GM12872 (cell line): Measurements from ENCODE around the gene HBZ.

Experiments
- CTCF ChIP-seq: IDR thresholded peaks from 3 replicates; pipeline ENCODE4 v1.5.1; 2011; ENCODE audit warnings: low read depth, mild to moderate bottlenecking, low read length, moderate library complexity; ENCODE audit not compliant: insufficient read depth

HBZ gene

GRCh38 chr16:125011-125410, 27.4 kb upstream of the HBZ start:
- no peak for TF ChIP-seq CTCF

GRCh38 chr16:129075-129474, 23.4 kb upstream of the HBZ start:
- TF ChIP-seq CTCF: no peak

DNA sequence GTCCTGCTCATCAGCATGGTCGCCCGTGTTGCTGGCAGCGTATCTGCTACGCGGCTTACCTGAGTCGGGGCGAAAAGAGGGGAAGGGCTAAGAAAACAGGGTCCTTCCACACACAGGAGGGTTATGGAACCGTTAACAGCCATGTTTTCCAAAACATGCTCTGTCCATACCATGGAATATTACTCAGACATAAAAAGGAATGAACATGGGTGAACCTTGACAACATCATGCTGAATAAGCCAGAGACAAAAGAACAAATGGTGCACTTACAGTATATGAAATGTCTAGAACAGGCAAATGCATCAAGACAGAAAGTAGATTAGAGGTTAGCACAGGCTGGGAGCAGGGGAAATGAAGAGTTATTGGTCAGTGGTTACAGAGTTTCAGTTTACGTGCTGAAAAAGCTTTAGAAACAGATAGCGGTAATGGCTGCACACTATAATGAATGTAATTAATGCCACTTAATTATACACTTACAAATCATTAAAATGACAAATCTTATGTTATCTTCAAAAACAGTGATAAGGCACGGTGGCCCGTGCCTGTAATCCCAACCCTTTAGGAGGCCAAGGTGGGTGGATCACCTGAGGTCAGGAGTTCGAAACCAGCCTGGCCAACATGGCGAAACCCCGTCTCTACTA, 21.8 kb upstream of the HBZ start:
- TF ChIP-seq CTCF: no peak

DNA sequence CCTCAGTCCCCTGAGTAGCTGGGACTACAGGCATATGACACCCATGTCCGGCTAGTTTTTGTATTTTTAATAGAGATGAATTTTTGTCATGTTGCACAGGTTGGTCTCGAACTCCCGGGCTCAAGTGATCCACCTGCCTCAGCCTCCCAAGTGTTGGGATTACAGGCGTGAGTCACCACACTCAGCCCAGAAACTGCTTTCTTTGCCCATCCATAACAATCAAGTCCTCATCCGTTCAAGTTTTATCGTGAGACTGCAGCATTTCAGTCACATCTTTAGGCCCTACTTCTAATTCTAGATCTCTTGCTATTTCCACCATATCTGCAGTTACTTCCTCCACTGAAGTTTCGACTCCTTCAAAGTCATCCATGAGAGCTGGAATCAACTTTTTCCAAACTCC, 20.3 kb upstream of the HBZ start:
- TF ChIP-seq CTCF: no peak

- no peak for TF ChIP-seq CTCF
Observed at GRCh38 chr16:133716-134115, 18.7 kb upstream of the HBZ start.

DNA sequence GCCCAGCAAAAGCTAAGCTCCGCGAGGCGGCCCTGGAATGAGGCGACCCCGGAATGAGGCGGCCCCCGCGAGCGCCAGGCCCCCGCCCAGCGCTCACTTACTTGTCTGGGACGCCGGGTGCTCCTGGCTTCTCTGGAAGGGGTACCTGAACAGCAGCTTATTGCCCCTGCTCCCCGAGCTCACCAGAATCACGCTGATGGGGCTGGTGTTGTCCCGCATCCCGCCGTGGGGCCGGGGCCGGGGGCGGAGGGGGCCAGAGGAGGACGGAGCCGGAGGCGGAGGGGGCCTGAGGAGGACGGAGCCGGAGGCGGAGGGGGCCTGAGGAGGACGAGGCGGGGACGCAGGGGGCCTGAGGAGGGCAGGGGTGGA, 14.4 kb upstream of the HBZ start:
- TF ChIP-seq CTCF: no peak

DNA sequence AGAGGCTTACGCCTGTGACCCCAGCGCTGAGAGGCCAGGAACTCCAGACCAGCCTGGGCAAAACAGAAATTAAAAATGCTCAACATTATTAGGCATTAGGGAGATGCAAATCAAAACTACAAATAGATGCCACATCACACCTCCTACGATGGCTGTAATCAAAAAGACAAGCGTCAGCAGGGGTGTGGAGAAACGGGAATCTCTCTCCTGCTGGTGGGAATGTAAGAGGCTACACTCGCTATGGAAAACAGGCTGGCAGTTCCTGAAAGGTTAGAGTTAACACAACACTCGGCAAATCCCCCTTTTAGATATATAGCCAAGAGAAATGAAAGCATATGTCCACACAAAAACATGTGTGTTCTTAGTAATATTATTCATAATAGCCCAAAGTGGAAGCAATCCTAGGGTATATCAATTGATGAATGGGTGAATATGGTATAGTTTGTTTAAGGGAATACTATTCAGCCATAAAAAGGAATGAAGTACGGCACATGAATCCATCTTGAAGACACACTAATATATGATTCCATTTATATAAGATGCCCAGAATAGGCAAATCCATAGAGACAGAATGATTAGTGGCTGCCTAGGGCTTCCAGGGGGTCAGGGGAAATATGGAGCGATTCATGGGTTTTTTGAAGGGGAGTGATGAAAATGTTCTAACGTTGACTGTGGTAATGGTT, 12.1 kb upstream of the HBZ start:
- no peak for TF ChIP-seq CTCF
